Gastroesophageal sphincter (tissue), 4 donors: ENCODE results near the gene BABAM2. TPM values are rescaled to one million over a fixed set of nuclear protein-coding genes. Genes with fewer than 3 reads are reported as not detected.

Experiments
- ATAC-seq: fragments of 150-250 bp; one replicate; pipeline ENCODE4 v1.9.1; 2016; ENCODE audit warnings: mild to moderate bottlenecking, moderate library complexity
- H3K27ac ChIP-seq, 4 donors: fragments of 200-600 bp; sonication (generic) in 3 of 4; 1 replicate in 3 of 4; 2 replicates in 1 of 4; pipeline ENCODE4 v1.5.1; 2016 to 2019
- H3K27me3 ChIP-seq: fragments of 200-600 bp; sonication (generic); one replicate; pipeline ENCODE4 v1.5.1; 2019
- H3K36me3 ChIP-seq, 2 donors: fragments of 200-600 bp; sonication (generic); one replicate each; pipeline ENCODE4 v1.5.1; 2019; ENCODE audit warnings: control low read depth in 1 of 2
- H3K4me1 ChIP-seq, 3 donors: fragments of 200-600 bp; sonication (generic); 1 replicate in 2 of 3; 2 replicates in 1 of 3; pipeline ENCODE4 v1.5.1; 2016 to 2019; ENCODE audit warnings: control low read depth in 2 of 3
- H3K4me3 ChIP-seq, 2 donors: fragments of 200-600 bp; sonication (generic); one replicate each; pipeline ENCODE4 v1.5.1; 2019; ENCODE audit warnings: mild to moderate bottlenecking in 1 of 2, moderate library complexity in 1 of 2
- H3K9me3 ChIP-seq, 3 donors: fragments of 200-600 bp; sonication (generic); one replicate each; pipeline ENCODE4 v1.5.1; 2017 to 2019; ENCODE audit warnings: control low read depth in 2 of 3
- CTCF ChIP-seq, 4 experiments: fragments of 200-600 bp in 2 of 4; fragments of 450-650 bp in 2 of 4; sonication (generic) in 1 of 4; IDR thresholded peaks; one replicate each; pipeline ENCODE4 v1.5.1; 2017 to 2019; ENCODE audit warnings: antibody characterized with exemption in 4 of 4, mild to moderate bottlenecking in 2 of 4, moderate library complexity in 2 of 4
- EP300 ChIP-seq: sonication (generic); formaldehyde crosslinking; IDR thresholded peaks from one replicate; pipeline ENCODE4 v1.6.1; 2017; ENCODE audit warnings: antibody characterized with exemption, mild to moderate bottlenecking
- POLR2A ChIP-seq, 2 donors: fragments of 450-650 bp; IDR thresholded peaks; one replicate each; pipeline ENCODE4 v1.6.1; 2017; ENCODE audit warnings: antibody characterized with exemption in 2 of 2, mild to moderate bottlenecking in 2 of 2, moderate library complexity in 1 of 2
- POLR2AphosphoS5 ChIP-seq: sonication (generic); formaldehyde crosslinking; IDR thresholded peaks from one replicate; pipeline ENCODE4 v1.6.1; 2017; ENCODE audit warnings: antibody characterized with exemption
- WGBS, 2 donors: methylation state at CpG; one replicate each; pipeline ENCODE4 v1.1.5; 2018; ENCODE audit warnings: low coverage in 1 of 2; 5-methylcytosine and 5-hydroxymethylcytosine counted together
- total RNA-seq, 4 donors: library from RNA; depleted of rRNA; stranded (reverse); fragments of >200 nt; gene quantifications; one replicate each; pipeline ENCODE4 v1.1.0, GENCODE V29; 2016

BABAM2 gene
- total RNA-seq, 4 donors from 2014 or later, result 28.5 to 43.6 (median 37.4) TPM

GRCh38 chr2:28316546-28317335, 426.2 kb downstream of the BABAM2 start:
- no peaks in the 10 kb centered on the region for H3K9me3 ChIP-seq
- no peak overlapping the region for H3K27ac ChIP-seq
- no peaks in the 10 kb centered on the region for H3K36me3 ChIP-seq
- H3K4me3 ChIP-seq, result no peak overlapping the region
- H3K4me1 ChIP-seq, result peaks cover 0 to 9% (median 0%) of the 10 kb centered on the region in 3 donors
- no peaks in the 10 kb centered on the region for H3K27me3 ChIP-seq
- no peak for TF ChIP-seq POLR2A (IDR thresholded peaks at IDR 0.05)
- TF ChIP-seq POLR2AphosphoS5, result no peak
- TF ChIP-seq CTCF (IDR thresholded peaks at IDR 0.05), result no peak
- TF ChIP-seq EP300, result no peak
- no peak for ATAC-seq
- 93 to 95% methylated on average over 8 to 10 of the region's 14 CpGs for WGBS, 2 donors

GRCh38 chr2:28317390-28317789, 426.9 kb downstream of the BABAM2 start:
- TF ChIP-seq POLR2AphosphoS5 (no peak), POLR2A (IDR thresholded peaks at IDR 0.05) (no peak), EP300 (no peak), CTCF (IDR thresholded peaks at IDR 0.05) (no peak)
- Histone ChIP-seq H3K27me3 (no peaks in the 10 kb centered on the region), H3K27ac (no peak overlapping the region), H3K36me3 (no peaks in the 10 kb centered on the region), H3K4me1 (peaks cover 0 to 15% (median 0%) of the 10 kb centered on the region in 3 donors), H3K9me3 (no peaks in the 10 kb centered on the region), H3K4me3 (no peak overlapping the region)
- no peak for ATAC-seq
- WGBS, 2 donors, result 100% methylated on average over 2 of the region's 2 CpGs; no CpG with 5 or more reads in 1 of the 2 donors

GRCh38 chr2:28318023-28318422, 427.5 kb downstream of the BABAM2 start:
- no peak overlapping the region for H3K27ac ChIP-seq
- H3K4me1 ChIP-seq, result peaks cover 0 to 22% (median 0%) of the 10 kb centered on the region in 3 donors
- 95% methylated on average over 4 of the region's 5 CpGs; no CpG with 5 or more reads in 1 of the 2 donors for WGBS, 2 donors
- ATAC-seq, result no peak
- H3K4me3 ChIP-seq, result no peak overlapping the region
- TF ChIP-seq POLR2AphosphoS5 (no peak), CTCF (IDR thresholded peaks at IDR 0.05) (no peak), POLR2A (IDR thresholded peaks at IDR 0.05) (no peak), EP300 (no peak)
- H3K27me3 ChIP-seq, result no peaks in the 10 kb centered on the region
- no peaks in the 10 kb centered on the region for H3K9me3 ChIP-seq
- no peaks in the 10 kb centered on the region for H3K36me3 ChIP-seq

GRCh38 chr2:28318462-28319117, 428.1 kb downstream of the BABAM2 start:
- H3K4me3 ChIP-seq, result no peak overlapping the region
- H3K4me1 ChIP-seq, result peaks cover 0 to 24% (median 0%) of the 10 kb centered on the region in 3 donors
- ATAC-seq, result no peak
- WGBS, 2 donors, result 62 to 76% methylated on average over 3 to 5 of the region's 6 CpGs
- no peaks in the 10 kb centered on the region for H3K27me3 ChIP-seq
- no peaks in the 10 kb centered on the region for H3K36me3 ChIP-seq
- TF ChIP-seq POLR2AphosphoS5 (no peak), EP300 (no peak), CTCF (IDR thresholded peaks at IDR 0.05) (no peak), POLR2A (IDR thresholded peaks at IDR 0.05) (no peak)
- no peaks in the 10 kb centered on the region for H3K9me3 ChIP-seq
- H3K27ac ChIP-seq, result no peak overlapping the region
